ENCODE results near the gene ERC1.

DNA sequence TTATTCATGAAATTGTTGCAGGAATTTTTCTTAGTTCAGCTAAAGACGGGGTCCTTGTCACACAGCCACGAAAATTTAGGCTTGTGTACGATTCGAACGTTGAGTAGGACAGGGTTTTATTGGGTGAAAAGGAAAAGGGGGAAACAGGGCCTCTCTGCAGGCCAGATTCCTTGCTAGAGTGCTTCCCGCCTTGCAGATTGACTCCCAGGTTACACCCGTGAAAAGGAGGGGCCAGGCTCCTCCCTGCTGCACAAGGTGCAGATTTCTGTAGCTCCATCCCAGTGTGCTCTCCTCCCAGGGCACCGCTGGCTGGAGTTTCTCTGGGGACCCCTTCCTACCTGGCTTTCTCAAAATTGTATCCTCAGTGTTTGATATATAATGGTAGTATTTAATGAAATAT is 221.5 kb downstream of the ERC1 start:
- TF ChIP-seq, protein P1, sequence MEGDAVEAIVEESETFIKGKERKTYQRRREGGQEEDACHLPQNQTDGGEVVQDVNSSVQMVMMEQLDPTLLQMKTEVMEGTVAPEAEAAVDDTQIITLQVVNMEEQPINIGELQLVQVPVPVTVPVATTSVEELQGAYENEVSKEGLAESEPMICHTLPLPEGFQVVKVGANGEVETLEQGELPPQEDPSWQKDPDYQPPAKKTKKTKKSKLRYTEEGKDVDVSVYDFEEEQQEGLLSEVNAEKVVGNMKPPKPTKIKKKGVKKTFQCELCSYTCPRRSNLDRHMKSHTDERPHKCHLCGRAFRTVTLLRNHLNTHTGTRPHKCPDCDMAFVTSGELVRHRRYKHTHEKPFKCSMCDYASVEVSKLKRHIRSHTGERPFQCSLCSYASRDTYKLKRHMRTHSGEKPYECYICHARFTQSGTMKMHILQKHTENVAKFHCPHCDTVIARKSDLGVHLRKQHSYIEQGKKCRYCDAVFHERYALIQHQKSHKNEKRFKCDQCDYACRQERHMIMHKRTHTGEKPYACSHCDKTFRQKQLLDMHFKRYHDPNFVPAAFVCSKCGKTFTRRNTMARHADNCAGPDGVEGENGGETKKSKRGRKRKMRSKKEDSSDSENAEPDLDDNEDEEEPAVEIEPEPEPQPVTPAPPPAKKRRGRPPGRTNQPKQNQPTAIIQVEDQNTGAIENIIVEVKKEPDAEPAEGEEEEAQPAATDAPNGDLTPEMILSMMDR (IDR thresholded peaks at IDR 0.05; ENCODE audit: low read length): no peak
- no peak for TF ChIP-seq EZH2 (IDR thresholded peaks at IDR 0.05; ENCODE audit: borderline replicate concordance, low read length)

Data from OCI-LY1 (cell line).